ENCODE measurements around the gene LDLRAD4.

Gene LDLRAD4

DNA sequence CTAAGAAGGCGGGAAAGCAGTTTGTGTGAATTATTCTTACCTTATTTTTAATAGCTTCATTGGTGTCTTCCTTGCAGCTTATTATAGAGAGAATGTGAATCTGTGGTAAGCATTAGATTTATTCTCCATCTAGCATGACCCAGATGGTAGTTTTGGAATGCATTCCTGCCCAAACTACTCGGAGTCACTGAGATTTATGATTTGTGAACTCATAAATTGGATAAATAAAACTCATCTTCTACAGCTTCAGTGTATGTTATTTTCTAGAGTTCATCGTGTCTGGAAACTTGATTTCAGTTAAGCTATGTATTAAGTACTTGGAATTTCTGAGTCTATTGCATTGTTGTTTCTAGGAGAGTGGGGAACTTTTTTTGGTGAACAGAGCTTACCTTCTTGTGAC lies 337.3 kb downstream of the LDLRAD4 start:
- in situ Hi-C loops (cut with MboI; ENCODE audit: low sequenced_read_pairs): no loop called here

- in situ Hi-C loops (cut with MboI; ENCODE audit: low sequenced_read_pairs): no loop called here
Observed at GRCh38 chr18:13556502-13556901, 337.9 kb downstream of the LDLRAD4 start.

GRCh38 chr18:13558124-13558523 lies 339.6 kb downstream of the LDLRAD4 start:
- in situ Hi-C loops (cut with MboI; ENCODE audit: low sequenced_read_pairs): no loop called here

GRCh38 chr18:13558790-13559189 lies 340.2 kb downstream of the LDLRAD4 start:
- in situ Hi-C loops (cut with MboI; ENCODE audit: low sequenced_read_pairs): no loop called here

- in situ Hi-C loops (cut with MboI; ENCODE audit: low sequenced_read_pairs): no loop called here
Observed at GRCh38 chr18:13559754-13560153, 341.2 kb downstream of the LDLRAD4 start.

- in situ Hi-C loops (cut with MboI; ENCODE audit: low sequenced_read_pairs): no loop called here
Observed at GRCh38 chr18:13560306-13560705, 341.7 kb downstream of the LDLRAD4 start.

- in situ Hi-C loops (cut with MboI; ENCODE audit: low sequenced_read_pairs): no loop called here
Observed at GRCh38 chr18:13562494-13563029, 344.0 kb downstream of the LDLRAD4 start.

DNA sequence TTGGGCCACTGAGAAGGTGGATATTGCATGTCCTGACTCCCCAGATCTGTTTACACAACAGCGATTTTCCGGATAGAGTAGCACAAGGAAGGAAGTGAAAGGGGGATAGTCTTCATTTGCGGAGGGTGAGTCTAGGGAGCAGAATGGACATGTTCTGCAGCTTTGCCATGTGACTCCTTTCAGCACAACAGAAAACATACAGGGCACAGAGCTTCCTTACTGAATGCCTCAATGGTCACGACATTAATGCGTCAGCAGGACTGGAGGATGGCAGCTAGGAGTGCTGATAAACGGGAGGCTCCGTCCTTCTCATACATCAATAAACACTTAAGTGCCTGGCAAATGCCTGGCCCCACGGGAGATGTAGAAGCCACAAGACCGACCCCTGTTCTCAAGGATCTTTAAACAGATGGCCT lies 344.8 kb downstream of the LDLRAD4 start:
- in situ Hi-C loops (cut with MboI; ENCODE audit: low sequenced_read_pairs): no loop called here

DNA sequence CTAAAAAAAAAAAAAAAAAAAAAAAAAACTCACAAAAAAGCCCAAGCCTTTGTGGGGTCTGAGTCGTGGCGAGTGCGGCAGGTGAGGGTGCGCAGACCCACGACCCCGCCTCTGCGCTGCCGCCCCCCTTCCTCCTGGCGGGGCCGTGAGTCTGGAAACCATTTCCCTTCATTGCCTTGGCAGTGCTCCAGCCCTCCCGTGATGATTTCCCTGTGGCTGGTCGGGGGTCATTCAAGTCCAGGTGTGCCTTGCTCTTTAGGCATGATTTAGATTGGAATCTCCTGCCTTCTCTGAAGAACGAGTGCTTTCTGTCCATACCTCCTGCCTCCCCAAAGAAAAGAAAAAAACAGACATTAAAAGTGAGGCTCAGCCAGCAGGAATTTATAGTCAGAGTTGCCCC lies 346.0 kb downstream of the LDLRAD4 start:
- in situ Hi-C loops (cut with MboI; ENCODE audit: low sequenced_read_pairs): no loop called here

GRCh38 chr18:13565228-13565627 lies 346.7 kb downstream of the LDLRAD4 start:
- in situ Hi-C loops (cut with MboI; ENCODE audit: low sequenced_read_pairs): no loop called here

DNA sequence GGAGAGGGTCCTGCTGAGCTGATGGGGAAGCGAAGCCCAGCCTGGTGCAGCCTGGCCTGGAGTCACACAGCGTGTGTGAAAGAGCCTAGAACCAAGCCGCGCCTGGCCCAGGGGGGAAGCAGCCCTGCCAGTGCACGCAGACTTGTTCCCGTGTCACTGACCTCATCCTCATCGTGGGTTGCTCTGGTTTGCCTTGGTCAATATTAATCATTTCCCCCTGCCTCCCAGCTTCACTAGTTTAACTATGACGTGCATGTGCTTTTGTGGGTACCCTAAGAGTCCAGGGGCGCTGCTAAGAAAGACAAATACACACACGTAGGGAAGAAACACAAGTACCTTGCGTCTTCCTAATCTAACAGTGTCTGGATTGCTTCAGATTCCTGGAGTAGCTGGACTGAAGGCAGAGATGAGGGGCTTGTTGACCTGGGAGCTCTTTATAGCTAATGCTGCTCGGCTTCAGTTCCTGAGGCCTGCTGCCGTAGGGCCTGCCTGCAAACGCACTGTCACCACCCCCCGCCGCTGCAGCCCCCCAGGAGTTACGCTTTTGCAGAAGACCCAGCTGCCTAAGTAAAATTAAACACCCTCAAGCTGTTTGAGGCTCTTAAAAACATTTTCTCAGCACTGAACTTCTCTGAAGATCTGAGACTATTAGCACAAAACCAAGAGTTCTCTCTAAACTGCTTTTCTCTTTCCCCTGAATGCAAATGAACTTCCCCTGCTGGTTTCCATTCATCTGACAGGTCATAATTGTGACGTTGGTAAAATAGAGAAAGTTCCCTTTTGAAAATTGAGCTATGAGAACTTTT lies 348.6 kb downstream of the LDLRAD4 start:
- in situ Hi-C loops (cut with MboI; ENCODE audit: low sequenced_read_pairs): no loop called here

DNA sequence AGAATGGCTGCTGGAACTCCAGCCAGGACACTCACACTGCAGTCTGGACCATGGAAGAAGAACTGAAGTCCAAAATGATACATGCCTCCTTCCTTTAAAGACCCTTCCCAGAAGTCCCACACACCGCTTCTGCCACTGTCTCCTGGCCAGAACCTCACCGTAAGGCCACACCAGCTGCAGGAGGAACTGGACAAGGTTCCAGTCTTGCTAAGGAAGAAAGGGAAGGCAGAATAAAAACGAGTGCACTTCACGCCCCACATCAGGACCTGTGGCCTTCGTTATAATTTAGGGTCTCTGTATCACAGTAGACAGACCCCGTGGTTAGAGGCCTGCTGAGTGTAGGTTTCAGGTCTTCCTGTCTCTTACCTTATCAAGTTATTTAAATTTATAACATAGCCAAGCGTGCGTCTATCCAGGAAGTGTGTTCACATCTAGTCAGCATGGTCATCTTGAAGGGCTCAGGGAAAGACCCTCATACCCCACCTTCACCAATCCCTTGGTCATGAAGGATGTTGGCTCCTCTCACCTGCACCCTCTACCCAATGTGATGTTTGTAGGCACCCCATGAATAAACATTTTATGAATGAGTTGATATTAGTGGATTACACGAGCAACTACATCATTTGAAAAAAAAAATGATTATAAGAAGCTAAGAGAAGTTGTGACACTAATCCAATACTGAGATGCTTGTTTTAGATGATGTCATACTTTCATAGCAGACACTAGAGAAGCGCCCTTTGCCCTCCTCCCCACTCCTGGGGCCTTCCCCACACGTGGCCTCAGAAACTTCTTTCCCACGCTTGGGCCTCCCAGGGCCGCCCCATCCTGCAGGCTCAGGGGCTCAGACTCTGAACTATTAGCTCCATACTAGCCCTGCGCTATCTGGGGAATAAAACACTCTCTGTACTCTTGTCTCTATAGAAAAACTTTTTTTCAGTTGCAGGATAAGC lies 350.2 kb downstream of the LDLRAD4 start:
- in situ Hi-C loops (cut with MboI; ENCODE audit: low sequenced_read_pairs): no loop called here

GRCh38 chr18:13570216-13570615 lies 351.7 kb downstream of the LDLRAD4 start:
- in situ Hi-C loops (cut with MboI; ENCODE audit: low sequenced_read_pairs): no loop called here

DNA sequence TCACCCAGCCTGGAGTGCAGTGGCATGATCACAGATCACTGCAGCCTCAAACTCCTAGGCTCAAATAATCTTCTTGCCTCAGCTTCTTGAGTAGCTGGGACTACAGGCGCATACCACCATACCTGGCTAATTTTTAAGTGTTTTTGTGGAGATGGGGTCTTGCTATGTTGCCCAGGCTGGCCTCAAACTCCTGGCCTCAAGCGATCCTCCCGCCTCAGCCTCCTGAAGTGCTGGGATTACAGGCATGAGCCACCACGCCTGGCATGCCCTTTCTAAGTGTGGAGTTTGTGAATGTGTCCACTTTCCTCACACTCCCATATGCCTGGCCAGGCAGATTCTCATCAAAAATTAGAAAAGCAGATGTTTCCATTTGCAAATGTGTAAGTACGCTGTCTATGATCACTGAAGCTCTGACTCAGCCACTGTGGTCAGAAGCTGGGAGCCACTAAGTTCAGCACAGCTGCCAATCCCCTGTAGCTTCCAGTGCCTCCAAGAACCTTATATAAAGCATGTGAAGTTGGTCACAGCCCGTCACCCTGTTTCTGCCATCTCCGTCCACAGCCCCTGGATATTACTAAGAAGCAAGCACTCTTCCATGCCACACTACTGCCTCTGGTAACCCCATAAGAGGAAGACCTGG lies 352.4 kb downstream of the LDLRAD4 start:
- in situ Hi-C loops (cut with MboI; ENCODE audit: low sequenced_read_pairs): no loop called here

GRCh38 chr18:13572148-13572547 lies 353.6 kb downstream of the LDLRAD4 start:
- in situ Hi-C loops (cut with MboI; ENCODE audit: low sequenced_read_pairs): no loop called here

- in situ Hi-C loops (cut with MboI; ENCODE audit: low sequenced_read_pairs): no loop called here
Observed at GRCh38 chr18:13572721-13573120, 354.2 kb downstream of the LDLRAD4 start.

DNA sequence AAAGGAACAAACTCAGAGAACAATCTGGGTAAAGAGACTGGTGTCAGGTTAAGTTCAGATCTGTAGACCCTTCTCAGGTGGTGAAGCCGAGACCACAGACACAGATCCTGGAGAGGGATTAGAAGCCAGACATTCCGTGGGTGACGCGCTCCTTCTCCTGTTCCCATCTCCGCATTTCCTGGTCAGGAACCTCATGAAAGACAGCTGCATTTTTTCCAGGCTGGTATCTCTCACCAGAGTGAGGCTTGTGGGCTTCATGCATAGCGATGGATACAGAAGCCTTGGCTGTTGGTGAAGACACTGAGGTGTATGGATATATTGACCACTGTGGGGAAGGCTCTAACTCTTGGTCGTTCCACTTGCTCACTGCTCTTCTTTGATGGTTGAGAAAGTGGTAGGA lies 355.2 kb downstream of the LDLRAD4 start:
- in situ Hi-C loops (cut with MboI; ENCODE audit: low sequenced_read_pairs): no loop called here

DNA sequence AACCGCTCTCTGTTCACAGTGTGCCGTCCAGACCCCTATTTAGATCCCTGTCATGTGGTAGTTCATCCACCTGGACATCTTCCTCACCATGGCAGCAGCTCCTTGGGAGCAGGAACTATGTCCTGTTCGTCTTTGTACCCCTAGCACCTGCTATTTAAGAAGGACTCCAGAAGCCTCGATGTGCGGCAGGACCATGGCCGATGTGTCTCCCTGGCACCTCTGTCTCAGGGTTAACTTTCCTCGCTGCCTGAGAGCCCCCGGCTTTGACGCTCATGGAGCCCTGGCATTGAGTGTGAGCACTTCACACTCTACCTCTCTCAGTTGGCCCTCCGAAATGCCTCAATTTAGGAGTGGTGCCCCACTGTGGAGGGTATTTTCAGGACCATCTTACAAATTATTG lies 355.8 kb downstream of the LDLRAD4 start:
- in situ Hi-C loops (cut with MboI; ENCODE audit: low sequenced_read_pairs): no loop called here

DNA sequence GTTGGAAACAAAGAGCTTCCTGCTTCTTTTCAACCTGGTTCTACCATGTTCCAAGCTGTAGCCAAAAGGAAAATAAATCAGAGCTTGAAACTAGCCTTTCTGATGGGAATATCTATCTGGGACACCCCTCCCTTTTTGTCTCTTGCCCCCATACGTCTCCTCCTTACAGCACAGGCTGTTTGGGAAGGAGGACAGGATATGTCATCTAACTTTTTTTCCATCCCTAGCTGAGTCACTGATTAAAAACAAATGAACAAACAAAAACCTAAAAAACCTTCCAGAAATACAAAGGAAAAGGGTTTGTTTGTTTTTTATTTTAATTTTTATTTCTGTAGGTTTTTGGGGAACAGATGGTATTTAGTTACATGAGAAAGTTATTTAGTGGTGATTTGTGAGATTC lies 356.2 kb downstream of the LDLRAD4 start:
- in situ Hi-C loops (cut with MboI; ENCODE audit: low sequenced_read_pairs): no loop called here

- in situ Hi-C loops (cut with MboI; ENCODE audit: low sequenced_read_pairs): no loop called here
Observed at GRCh38 chr18:13576598-13576997, 358.0 kb downstream of the LDLRAD4 start.

DNA sequence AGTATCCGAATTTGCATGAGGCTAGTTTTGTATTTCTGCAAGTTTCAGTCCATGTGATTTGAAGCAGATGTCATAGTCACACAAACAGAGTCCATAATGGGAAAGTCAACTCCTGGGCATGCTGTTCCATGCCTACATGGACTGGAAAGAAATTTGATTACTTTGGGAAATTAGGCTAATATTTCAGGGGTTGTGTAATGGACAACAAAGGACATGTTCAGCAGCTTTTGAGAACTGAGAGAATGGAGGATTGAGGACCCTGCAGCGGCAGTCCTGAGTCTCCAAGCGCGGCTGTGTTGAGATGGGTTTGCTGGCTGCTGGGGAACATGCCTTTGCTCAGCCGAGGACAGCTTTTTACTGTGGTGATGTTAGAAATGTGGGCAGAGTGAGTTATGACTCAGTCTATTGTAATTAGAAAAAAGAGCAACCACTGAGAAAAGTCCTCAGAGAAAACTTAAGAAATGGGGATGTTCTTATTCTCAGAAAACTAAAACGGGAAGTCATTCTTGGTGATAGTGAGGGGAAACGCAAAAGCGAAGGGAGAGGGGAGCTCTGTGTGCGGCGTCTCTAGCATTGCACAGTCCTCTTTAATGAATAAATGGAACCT lies 358.6 kb downstream of the LDLRAD4 start:
- in situ Hi-C loops (cut with MboI; ENCODE audit: low sequenced_read_pairs): no loop called here

Data from HL-60/S4 treated with retinoic acid at 250 ng/mL for 4 days and 3 days (cell line).